ENCODE results near the gene CFAP20DC. TPM values are rescaled to one million over a fixed set of nuclear protein-coding genes. Genes with fewer than 3 reads are reported as not detected.
"Not testable (repeated sequence)": the region's sequence is repeated elsewhere in the genome, so short reads cannot be mapped to it uniquely, and the experiment has no call there.

CFAP20DC gene
- total and polyA plus RNA-seq, 2 experiments from 2014 or later: 7.4 to 11.4 TPM

DNA sequence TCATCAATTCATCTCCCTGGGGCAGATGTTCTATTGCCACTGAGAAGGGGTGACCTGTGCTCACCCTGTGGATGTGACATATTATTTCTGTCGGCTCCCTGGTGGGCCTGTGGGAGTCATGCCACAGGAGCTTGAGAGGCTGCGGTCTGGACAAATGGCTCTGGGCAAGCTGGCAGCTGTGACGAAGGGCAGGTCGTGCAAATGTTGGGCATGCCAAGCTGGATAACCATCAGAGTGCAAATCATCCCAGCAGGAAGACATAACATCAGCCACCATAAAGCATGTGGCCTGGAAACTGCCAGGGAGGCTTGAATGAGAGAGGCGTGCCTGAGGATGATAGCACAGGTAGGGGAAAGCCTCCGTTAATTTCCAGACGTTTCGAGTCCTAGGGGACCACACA, 338.0 kb downstream of the CFAP20DC start:
- no peaks in the 10 kb centered on the region for H4K20me1 ChIP-seq (replicated peaks; ENCODE audit: insufficient read depth)
- no peaks in the 10 kb centered on the region for H3F3A ChIP-seq (replicated peaks; ENCODE audit: low read depth)
- no peak overlapping the region for H3K4me3 ChIP-seq
- Mint-ChIP-seq H3K4me1 (no peaks in the 10 kb centered on the region), H3K36me3 (ENCODE audit: low read depth) (no peaks in the 10 kb centered on the region), H3K27ac (no peak overlapping the region), H3K27me3 (ENCODE audit: insufficient read depth, low read depth, poor library complexity) (no peaks in the 10 kb centered on the region), H3K9me3 (peaks cover 9% of the 10 kb centered on the region; the same call in 2 of the 3 replicates), H3K4me3 (no peak overlapping the region)
- no peak overlapping the region for H3K4me2 ChIP-seq
- no peak overlapping the region for H3K27ac ChIP-seq (ENCODE audit: low read depth)
- H3K4me1 ChIP-seq (ENCODE audit: insufficient read depth): no peaks in the 10 kb centered on the region
- no peaks in the 10 kb centered on the region for H3K79me2 ChIP-seq (replicated peaks; ENCODE audit: insufficient read depth)
- no peaks in the 10 kb centered on the region for H3K36me3 ChIP-seq (ENCODE audit: insufficient read depth)
- peaks cover 10% of the 10 kb centered on the region; the same call in 1 of the 2 replicates for H3K9me2 ChIP-seq (ENCODE audit: insufficient read depth)
- no peak overlapping the region for H2AFZ ChIP-seq
- DNase-seq (ENCODE audit: low spot score) (no peak), ATAC-seq (no peak)
- no peak for TF ChIP-seq POLR2AphosphoS5 (IDR thresholded peaks at IDR 0.05; ENCODE audit: low read depth)
- TF ChIP-seq, protein P1, sequence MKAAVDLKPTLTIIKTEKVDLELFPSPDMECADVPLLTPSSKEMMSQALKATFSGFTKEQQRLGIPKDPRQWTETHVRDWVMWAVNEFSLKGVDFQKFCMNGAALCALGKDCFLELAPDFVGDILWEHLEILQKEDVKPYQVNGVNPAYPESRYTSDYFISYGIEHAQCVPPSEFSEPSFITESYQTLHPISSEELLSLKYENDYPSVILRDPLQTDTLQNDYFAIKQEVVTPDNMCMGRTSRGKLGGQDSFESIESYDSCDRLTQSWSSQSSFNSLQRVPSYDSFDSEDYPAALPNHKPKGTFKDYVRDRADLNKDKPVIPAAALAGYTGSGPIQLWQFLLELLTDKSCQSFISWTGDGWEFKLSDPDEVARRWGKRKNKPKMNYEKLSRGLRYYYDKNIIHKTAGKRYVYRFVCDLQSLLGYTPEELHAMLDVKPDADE (IDR thresholded peaks at IDR 0.05): no peak
- TF ChIP-seq CTCF (conservative IDR thresholded peaks at IDR 0.05; ENCODE audit: low read depth in 2 of 2): no peak
- no peak for TF ChIP-seq ZNF114 (CRISPR knock-in tag; IDR thresholded peaks at IDR 0.05)
- TF ChIP-seq ZNF331 (CRISPR knock-in tag; IDR thresholded peaks at IDR 0.05; ENCODE audit: low read depth): no peak
- TF ChIP-seq EZH2phosphoT487 (IDR thresholded peaks at IDR 0.05; ENCODE audit: unreplicated experiment): no peak
- no peak for TF ChIP-seq ZNF462 (CRISPR knock-in tag; IDR thresholded peaks at IDR 0.05)
- TF ChIP-seq EZH2 (IDR thresholded peaks at IDR 0.05; ENCODE audit: low read depth, unreplicated experiment): no peak
- no peak for TF ChIP-seq REST (IDR thresholded peaks at IDR 0.05; ENCODE audit: unreplicated experiment)
- TF ChIP-seq CREB1 (CRISPR knock-in tag; IDR thresholded peaks at IDR 0.05; ENCODE audit: low read depth): no peak
- TF ChIP-seq STAT1 (IDR thresholded peaks at IDR 0.05; ENCODE audit: unreplicated experiment): no peak
- no peaks in the 10 kb centered on the region for H3K27me3 ChIP-seq (ENCODE audit: insufficient read depth)

DNA sequence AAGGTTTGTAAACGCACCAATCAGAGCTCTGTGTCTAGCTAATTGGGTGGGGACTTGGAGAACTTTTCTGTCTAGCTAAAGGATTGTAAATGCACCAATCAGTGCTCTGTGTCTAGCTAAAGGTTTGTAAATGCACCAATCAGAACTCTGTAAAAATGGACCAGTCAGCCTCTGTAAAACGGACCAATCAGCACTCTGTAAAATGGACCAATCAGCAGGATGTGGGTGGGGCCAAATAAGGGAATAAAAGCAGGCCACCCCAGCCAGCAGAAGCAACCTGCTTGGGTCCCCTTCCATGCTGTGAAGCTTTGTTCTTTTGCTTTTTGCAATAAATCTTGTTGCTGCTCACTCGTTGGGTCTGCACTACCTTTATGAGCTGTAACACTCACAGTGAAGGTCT, 340.8 kb downstream of the CFAP20DC start:
- H3K27me3 ChIP-seq (ENCODE audit: insufficient read depth); H3K4me1 ChIP-seq (ENCODE audit: insufficient read depth); H3K9me3 Mint-ChIP-seq; H3K4me1 Mint-ChIP-seq; H3K27ac Mint-ChIP-seq; H3F3A ChIP-seq (replicated peaks; ENCODE audit: low read depth); H3K4me2 ChIP-seq; H3K9me2 ChIP-seq (ENCODE audit: insufficient read depth); ATAC-seq; H3K36me3 ChIP-seq (ENCODE audit: insufficient read depth); H3K79me2 ChIP-seq (replicated peaks; ENCODE audit: insufficient read depth); H3K4me3 Mint-ChIP-seq; H3K27ac ChIP-seq (ENCODE audit: low read depth); H4K20me1 ChIP-seq (replicated peaks; ENCODE audit: insufficient read depth); H3K4me3 ChIP-seq; H2AFZ ChIP-seq; DNase-seq (ENCODE audit: low spot score); H3K27me3 Mint-ChIP-seq (ENCODE audit: insufficient read depth, low read depth, poor library complexity); H3K36me3 Mint-ChIP-seq (ENCODE audit: low read depth): not testable (repeated sequence)
